ENCODE results near the gene KRT23. TPM values are rescaled to one million over a fixed set of nuclear protein-coding genes. Genes with fewer than 3 reads are reported as not detected.

Gene KRT23
- total RNA-seq, 4 donors from 2014 or later, result not detected

DNA sequence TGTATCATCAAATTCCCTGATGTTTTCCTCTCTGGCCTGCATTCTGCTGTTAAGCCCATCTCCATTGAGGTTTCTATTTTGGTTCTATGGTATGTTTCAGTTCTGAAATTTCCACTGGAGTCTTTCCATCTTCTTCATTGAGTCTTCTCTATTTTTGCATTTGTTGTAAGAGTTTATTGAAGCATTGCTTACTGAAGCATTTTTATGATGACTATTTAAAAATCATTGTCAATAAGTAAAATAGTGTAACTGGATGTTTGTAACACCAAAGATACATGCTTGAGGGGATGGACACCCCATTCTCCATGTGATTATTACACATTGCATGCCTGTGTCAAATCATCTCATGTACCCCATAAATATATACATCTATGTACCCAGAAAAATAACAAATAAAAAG, 38.1 kb upstream of the KRT23 start:
- TF ChIP-seq, protein P1, sequence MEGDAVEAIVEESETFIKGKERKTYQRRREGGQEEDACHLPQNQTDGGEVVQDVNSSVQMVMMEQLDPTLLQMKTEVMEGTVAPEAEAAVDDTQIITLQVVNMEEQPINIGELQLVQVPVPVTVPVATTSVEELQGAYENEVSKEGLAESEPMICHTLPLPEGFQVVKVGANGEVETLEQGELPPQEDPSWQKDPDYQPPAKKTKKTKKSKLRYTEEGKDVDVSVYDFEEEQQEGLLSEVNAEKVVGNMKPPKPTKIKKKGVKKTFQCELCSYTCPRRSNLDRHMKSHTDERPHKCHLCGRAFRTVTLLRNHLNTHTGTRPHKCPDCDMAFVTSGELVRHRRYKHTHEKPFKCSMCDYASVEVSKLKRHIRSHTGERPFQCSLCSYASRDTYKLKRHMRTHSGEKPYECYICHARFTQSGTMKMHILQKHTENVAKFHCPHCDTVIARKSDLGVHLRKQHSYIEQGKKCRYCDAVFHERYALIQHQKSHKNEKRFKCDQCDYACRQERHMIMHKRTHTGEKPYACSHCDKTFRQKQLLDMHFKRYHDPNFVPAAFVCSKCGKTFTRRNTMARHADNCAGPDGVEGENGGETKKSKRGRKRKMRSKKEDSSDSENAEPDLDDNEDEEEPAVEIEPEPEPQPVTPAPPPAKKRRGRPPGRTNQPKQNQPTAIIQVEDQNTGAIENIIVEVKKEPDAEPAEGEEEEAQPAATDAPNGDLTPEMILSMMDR (IDR thresholded peaks at IDR 0.05; ENCODE audit: low read depth), result no peak

DNA sequence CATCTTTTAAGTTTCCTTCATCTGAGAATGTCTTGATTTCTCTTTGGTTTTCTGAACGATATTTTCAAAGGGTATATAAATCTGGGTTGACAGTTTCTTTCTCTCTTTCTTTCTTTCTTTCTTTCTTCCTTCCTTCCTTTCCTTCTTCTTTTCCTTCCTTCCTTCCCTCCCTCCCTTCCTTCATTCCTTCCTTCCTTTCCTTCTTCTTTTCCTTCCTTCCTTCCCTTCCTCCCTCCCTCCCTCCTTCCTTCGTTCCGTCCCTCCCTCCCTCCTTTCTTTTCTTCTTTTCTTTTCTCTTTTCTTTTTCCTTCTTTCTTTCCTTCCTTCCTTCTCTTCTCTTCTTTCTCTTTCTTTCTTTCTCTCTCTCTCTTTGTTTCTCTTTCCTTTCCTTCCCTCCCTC, 36.9 kb upstream of the KRT23 start:
- TF ChIP-seq, protein P1 (IDR thresholded peaks at IDR 0.05; ENCODE audit: low read depth), result no peak

DNA sequence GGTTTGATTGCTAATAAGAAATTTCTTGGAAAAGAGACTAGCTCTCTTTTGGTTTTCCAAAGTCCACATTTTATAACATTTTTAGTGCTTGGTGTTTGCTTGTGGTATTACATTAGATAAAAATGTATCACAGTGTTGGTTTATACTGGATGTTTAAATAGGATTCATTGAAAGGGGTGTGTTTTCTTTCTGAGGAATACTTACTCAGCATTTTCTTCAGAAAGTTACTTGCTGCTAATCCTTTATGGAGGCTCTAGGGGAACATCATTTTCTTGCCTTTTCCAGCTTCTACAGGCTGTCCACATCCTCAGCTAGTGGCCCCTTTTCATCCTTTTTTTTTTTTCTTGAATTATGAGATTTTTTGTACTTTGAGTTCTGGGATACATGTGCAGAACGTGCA, 30.1 kb upstream of the KRT23 start:
- TF ChIP-seq, protein P1 (IDR thresholded peaks at IDR 0.05; ENCODE audit: low read depth), result no peak

DNA sequence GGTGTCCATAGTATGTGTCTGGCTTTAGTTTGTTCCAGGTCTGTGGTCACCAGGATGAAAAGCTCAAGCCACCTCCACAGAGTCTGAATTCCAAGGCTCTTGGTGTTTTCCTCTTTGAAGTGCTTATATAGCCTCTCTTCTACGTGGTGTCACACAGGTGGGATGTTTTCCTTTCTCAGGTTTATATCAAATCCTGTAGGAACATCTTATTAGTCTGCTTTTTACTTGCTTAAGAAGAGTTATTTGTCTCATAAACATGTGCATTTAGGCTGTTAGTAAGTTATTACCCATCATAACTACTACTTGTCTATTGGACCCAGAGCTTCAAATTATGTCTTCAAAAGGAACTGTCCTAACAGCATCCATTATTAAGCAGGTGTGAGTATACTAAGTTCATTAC, 29.4 kb upstream of the KRT23 start, which contains the start of gene KRT39:
KRT39 (minus strand) TSS at position 101 of the 400 bp plus-strand sequence; CDS start at position 9, 92 bp downstream.
- TF ChIP-seq, protein P1 (IDR thresholded peaks at IDR 0.05; ENCODE audit: low read depth), result no peak

DNA sequence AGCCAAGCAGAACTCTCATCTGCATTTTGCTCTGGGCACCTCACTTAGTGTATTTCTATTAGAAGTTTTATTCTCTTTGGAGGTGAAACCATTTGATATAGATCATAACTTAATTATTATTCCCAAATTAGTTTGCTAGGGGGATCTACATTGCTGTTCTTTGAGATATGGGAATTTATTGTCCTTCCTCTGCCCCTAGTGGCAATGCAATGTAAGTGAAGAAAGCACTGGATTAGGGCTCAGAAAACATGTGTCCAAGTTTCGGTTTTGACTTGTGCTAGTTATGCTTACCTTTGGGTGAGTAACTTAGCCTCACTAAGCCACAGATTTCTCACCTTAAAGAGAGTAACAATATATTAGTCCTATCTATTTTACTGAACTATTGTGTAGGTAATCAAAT, 26.4 kb upstream of the KRT23 start:
- TF ChIP-seq, protein P1 (IDR thresholded peaks at IDR 0.05; ENCODE audit: low read depth), result no peak

DNA sequence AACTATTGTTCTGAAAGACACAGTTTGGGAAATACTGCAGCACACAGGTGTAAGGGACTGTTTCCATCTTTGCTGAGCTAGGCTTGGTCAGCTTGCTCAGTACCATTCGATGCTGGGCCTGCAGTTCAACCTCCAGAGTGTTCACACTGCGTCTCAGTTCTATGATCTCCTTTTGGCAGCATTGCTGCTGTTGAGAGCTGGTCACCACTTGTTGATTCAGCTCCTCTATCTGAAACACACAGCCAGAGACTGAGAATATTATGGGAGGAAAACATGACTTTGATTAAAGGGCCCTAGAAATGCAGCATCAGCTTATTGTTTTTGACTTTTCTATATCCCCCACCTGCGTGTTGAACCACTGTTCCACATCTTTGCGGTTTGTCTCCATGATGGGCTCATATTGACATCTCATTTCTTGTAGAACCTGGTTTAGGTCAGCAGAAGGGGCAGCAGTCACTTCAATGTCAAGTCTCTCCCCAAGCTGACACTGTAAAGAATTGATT, 24.7 kb upstream of the KRT23 start:
- TF ChIP-seq, protein P1 (IDR thresholded peaks at IDR 0.05; ENCODE audit: low read depth), result no peak

DNA sequence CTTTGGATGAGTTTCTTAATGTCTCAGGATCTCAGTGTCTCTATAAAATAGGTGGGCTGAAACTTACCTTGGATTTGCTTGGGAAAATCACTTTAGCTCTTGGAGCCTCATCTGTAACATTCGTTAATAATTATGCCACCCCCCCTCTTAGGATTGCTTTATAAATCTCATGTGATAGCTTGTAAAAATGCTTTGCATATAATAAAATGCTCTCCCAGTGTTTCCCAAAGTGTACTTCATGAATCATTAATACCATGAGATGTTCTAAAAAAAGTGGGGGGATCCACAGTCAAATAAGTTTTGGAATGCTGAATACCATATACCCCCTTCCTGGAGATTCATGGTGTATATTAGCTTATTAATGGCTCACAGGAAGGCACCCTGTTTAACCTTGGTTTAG, 24.1 kb upstream of the KRT23 start:
- TF ChIP-seq, protein P1 (IDR thresholded peaks at IDR 0.05; ENCODE audit: low read depth), result no peak
